Measurements from ENCODE around the gene LYZL4.

Gene LYZL4

GRCh38 chr3:42440924-42441323 is 30.5 kb upstream of the LYZL4 start:
- H3K4me3 ChIP-seq (ENCODE audit: low read length), result no peak overlapping the region
- DNase-seq (ENCODE audit: low read depth), result no peak
- no peak for TF ChIP-seq CTCF (IDR thresholded peaks at IDR 0.05; ENCODE audit: insufficient read depth, low read depth, low read length, missing control alignments)

- no peak for TF ChIP-seq CTCF (IDR thresholded peaks at IDR 0.05; ENCODE audit: insufficient read depth, low read depth, low read length, missing control alignments)
- H3K4me3 ChIP-seq (ENCODE audit: low read length), result no peak overlapping the region
- DNase-seq (ENCODE audit: low read depth), result no peak
Observed at GRCh38 chr3:42439261-42440115, 29.1 kb upstream of the LYZL4 start.

- DNase-seq (ENCODE audit: low read depth), result no peak
- no peak for TF ChIP-seq CTCF (IDR thresholded peaks at IDR 0.05; ENCODE audit: insufficient read depth, low read depth, low read length, missing control alignments)
- no peak overlapping the region for H3K4me3 ChIP-seq (ENCODE audit: low read length)
Observed at GRCh38 chr3:42438758-42439157, 28.3 kb upstream of the LYZL4 start.

GRCh38 chr3:42438193-42438592 is 27.8 kb upstream of the LYZL4 start:
- H3K4me3 ChIP-seq (ENCODE audit: low read length), result no peak overlapping the region
- no peak for TF ChIP-seq CTCF (IDR thresholded peaks at IDR 0.05; ENCODE audit: insufficient read depth, low read depth, low read length, missing control alignments)
- no peak for DNase-seq (ENCODE audit: low read depth)

GRCh38 chr3:42434777-42435380 is 24.5 kb upstream of the LYZL4 start:
- no peak for DNase-seq (ENCODE audit: low read depth)
- no peak for TF ChIP-seq CTCF (IDR thresholded peaks at IDR 0.05; ENCODE audit: insufficient read depth, low read depth, low read length, missing control alignments)
- no peak overlapping the region for H3K4me3 ChIP-seq (ENCODE audit: low read length)

GRCh38 chr3:42432485-42432884 is 22.1 kb upstream of the LYZL4 start:
- no peak for TF ChIP-seq CTCF (IDR thresholded peaks at IDR 0.05; ENCODE audit: insufficient read depth, low read depth, low read length, missing control alignments)
- no peak for DNase-seq (ENCODE audit: low read depth)
- H3K4me3 ChIP-seq (ENCODE audit: low read length), result no peak overlapping the region

All from epithelial cell of esophagus (primary cell).